ENCODE measurements around the gene RTN4RL1.
A peak's percentile ranks its signal among the peaks of the same experiment; 100 is the strongest.

The RTN4RL1 gene

GRCh38 chr17:2030779-2031163, 5.6 kb upstream of the RTN4RL1 start:
- FAIRE-seq (no peak), DNase-seq (ENCODE audit: insufficient read length, low spot score) (no peak)
- TF ChIP-seq POLR2A (IDR thresholded peaks at IDR 0.05; ENCODE audit: low read depth, low read length), result no peak

DNA sequence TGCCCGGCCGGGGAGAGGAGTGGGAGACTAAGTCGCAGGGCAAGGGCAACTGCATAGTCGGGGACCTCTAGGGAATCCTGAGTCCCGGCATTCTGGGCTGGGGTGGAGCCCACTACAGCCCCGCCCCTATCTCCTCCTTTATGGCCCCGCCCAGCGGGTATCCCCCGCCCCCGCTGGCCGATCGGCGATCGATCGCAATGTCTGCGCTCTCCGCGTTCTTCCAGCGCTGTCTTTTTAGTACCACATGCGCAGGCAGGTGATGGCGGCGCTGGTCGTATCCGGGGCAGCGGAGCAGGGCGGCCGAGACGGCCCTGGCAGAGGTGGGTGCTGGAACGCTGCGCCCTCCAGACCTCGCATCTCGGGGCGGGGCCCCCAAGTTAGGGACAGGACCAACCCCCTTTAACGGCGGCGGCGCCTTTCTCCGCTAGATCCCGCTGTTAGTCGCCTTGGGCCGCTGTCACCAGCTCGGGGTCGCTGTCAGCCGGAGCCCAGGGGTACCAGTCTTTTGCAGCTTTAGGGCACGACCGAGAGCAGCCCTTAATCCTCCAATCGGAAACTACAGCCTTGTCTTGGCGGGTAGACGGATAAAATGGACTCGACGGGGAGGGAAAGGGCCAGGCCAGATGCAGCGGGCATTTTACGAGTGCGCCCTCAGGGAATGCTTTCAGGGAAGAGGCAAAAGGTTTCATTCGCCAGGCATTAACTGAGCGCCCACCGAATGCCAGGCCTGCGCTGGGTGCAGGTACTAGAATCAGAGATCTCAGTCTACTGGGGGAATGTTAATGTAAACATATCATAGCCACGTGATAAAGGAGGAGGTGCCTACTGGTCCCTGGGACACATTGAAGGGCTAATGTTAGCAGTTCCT, 5.0 kb upstream of the RTN4RL1 start, which contains the start of gene DPH1:
Gene DPH1, plus strand, starts transcription at position 243 of the 868 bp plus-strand sequence. Its CDS starts 17 bp downstream, at position 260.
- DNase-seq (ENCODE audit: insufficient read length, low spot score) (peak; percentile 93), FAIRE-seq (peak; percentile 91)
- peak; percentile 54 for TF ChIP-seq POLR2A (IDR thresholded peaks at IDR 0.05; ENCODE audit: low read depth, low read length)

- FAIRE-seq, result no peak
- no peak for DNase-seq (ENCODE audit: insufficient read length, low spot score)
- no peak for TF ChIP-seq POLR2A (IDR thresholded peaks at IDR 0.05; ENCODE audit: low read depth, low read length)
Observed at GRCh38 chr17:2028737-2029136, 3.6 kb upstream of the RTN4RL1 start.

- TF ChIP-seq POLR2A (IDR thresholded peaks at IDR 0.05; ENCODE audit: low read depth, low read length), result no peak
- no peak for FAIRE-seq
- DNase-seq (ENCODE audit: insufficient read length, low spot score), result no peak
Observed at GRCh38 chr17:2028234-2028614, 3.1 kb upstream of the RTN4RL1 start.

DNA sequence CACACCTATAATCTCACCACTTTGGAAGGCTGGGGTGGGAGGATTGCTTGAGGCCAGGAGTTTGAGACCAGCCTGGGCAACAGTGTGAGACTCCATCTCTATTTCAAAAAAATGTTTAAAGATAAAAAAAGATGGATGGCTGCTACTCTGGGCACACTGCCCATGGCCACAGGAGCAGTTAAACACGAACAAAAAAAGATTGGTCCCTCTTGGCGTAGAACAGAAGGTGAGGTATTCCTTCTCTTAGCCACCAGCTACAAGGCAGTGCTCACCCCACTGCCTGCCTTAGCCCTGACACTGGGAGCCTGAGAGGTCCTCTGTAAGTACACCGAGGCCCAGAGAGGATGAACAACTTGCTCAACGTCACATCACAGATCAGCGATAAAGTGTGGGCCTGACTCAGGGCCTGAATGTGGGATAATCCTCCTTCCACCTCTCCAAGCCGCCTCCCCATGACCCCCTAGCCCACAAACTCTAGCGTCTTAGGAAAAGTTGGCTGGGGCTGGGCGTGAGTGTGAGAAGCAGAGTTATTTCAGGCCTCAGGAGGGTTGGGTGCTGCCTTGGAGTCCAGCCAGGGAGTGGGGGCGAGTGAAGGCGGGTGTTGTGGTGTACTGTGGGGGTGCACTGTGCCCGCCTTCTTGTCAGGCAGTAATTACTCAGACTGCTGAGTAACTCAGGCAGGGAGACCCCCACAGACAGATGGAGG, 2.5 kb upstream of the RTN4RL1 start:
- DNase-seq (ENCODE audit: insufficient read length, low spot score) (no peak), FAIRE-seq (no peak)
- no peak for TF ChIP-seq POLR2A (IDR thresholded peaks at IDR 0.05; ENCODE audit: low read depth, low read length)

GRCh38 chr17:2025622-2026309, 632 bp upstream of the RTN4RL1 start:
- TF ChIP-seq POLR2A (IDR thresholded peaks at IDR 0.05; ENCODE audit: low read depth, low read length), result no peak
- peak; percentile 85 for DNase-seq (ENCODE audit: insufficient read length, low spot score)
- FAIRE-seq, result no peak

DNA sequence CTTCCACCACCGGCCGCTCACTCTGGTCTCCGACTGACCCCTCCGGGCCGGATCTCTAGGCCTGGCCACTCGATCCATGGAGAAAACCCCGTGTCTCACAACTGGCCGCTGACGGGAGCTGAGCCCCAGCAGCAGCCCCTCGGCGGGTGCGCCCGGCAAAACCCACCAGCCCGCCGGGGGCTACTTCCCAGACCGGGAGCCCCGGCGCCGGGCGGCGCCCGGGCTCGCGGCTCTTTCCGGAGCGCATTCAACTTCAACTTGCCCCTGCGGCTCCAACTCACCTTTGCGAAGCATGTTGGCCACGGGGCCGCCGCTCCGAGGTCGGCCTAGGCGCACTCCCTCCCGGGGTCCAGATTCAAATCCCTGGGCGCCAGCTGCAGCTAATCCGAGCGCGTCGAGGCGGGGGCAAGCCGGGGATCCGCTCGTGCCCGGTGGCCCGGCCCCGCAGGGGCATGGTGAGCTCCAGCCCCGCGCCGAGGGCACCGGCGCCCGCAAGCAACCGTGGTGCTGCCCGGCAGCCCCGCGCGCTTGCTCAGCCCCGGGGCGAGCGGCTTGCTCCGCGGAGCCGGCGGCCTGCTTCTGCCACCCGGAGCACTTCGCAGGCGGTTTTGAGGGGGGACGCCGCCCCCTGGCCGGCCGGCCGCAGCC, 438 bp downstream of the RTN4RL1 start:
- FAIRE-seq (no peak), DNase-seq (ENCODE audit: insufficient read length, low spot score) (no peak)
- no peak for TF ChIP-seq POLR2A (IDR thresholded peaks at IDR 0.05; ENCODE audit: low read depth, low read length)

DNA sequence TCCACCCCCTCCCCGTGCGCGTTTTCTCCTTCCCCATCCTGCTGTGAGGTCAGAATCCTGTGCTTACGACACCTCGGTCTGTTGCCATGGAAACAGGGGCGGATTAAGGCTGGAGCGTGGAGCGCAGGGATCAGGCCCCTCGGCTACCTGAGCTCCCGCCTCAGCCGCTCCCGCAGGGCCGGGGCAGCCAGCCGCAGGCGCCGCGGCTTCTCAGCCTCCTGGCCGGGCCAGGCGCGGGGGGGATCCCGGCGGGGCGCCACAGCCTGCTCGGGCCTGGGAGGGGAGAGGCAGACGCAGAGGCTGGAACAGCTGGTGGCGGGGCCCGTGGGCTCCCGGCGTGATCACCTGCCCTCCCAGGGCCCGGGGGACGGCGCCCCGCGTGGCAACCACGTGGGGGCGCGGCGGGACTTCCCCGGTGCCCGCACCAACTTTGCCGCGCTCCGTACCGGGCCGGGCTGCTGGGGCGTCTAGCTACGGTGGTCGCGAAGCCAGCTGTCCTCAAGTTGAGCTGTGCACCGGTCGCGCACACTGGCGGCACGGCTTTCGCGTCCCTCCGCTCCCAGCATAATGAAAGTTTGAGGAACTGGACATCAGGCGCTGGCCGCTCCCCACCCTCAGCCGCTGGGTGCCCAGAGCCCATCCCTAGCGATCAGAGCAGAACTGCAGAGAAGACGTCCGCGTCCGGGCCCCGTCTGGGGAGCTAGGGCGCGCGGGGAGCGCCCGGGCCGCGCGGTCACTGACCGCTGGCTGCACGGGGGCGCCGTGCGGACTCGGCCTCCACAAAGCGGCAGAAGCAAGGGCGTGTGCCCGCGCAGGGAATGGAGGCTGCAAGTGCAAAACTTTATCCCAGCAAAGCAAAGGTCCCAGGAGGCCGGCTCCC, 1.2 kb downstream of the RTN4RL1 start:
- DNase-seq (ENCODE audit: insufficient read length, low spot score), result no peak
- no peak for TF ChIP-seq POLR2A (IDR thresholded peaks at IDR 0.05; ENCODE audit: low read depth, low read length)
- no peak for FAIRE-seq

GRCh38 chr17:2023256-2023655, 1.9 kb downstream of the RTN4RL1 start:
- no peak for DNase-seq (ENCODE audit: insufficient read length, low spot score)
- no peak for FAIRE-seq
- TF ChIP-seq POLR2A (IDR thresholded peaks at IDR 0.05; ENCODE audit: low read depth, low read length), result no peak

- no peak for DNase-seq (ENCODE audit: insufficient read length, low spot score)
- FAIRE-seq, result no peak
- TF ChIP-seq POLR2A (IDR thresholded peaks at IDR 0.05; ENCODE audit: low read depth, low read length), result no peak
Observed at GRCh38 chr17:2022647-2023240, 2.4 kb downstream of the RTN4RL1 start.

GRCh38 chr17:2020721-2021120, 4.4 kb downstream of the RTN4RL1 start:
- DNase-seq (ENCODE audit: insufficient read length, low spot score) (no peak), FAIRE-seq (no peak)
- no peak for TF ChIP-seq POLR2A (IDR thresholded peaks at IDR 0.05; ENCODE audit: low read depth, low read length)

GRCh38 chr17:2019723-2020122, 5.4 kb downstream of the RTN4RL1 start:
- no peak for DNase-seq (ENCODE audit: insufficient read length, low spot score)
- no peak for FAIRE-seq
- TF ChIP-seq POLR2A (IDR thresholded peaks at IDR 0.05; ENCODE audit: low read depth, low read length), result no peak
